Measurements from ENCODE around the gene GABBR1.
A peak's percentile ranks its signal among the peaks of the same experiment; 100 is the strongest.

DNA sequence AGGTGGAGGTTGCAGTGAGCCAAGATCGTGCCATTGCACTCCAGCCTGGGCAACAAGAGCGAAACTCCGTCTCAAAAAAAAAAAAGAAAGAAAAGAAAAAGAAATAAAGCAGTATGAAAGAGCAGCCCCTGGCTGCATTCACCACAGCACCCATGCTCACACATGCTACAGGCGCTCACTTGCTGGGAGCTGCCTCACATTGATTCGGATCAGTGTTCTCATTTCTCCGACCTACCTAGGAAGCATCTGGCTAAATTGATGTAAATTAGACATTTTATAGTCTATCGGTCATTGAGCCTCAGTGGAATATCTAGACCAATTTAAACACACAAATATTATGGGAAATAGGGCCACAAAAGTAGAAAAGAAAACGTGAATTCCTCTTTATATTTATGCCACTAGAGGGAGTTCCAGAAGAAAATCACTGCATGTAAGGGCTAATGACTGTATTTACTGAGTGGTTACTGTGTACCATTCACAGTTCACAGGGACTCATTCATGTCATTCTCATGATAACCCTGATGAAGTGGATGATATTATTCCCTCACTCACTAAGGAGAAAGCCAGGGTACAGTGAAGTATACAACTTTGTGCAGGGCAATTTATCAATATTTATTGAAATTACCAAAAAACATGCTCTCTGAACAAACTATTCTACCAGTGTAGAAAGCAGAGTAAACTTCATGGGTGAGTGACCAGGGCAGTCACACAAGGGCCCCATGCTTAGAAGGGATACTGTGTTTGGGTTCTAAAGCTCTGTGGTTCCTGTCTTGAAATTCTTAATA, 18.6 kb upstream of the GABBR1 start:
- no peak for TF ChIP-seq POLR2A (IDR thresholded peaks at IDR 0.05; ENCODE audit: low read depth)
- no peak for TF ChIP-seq POLR2AphosphoS5 (IDR thresholded peaks at IDR 0.05)
- TF ChIP-seq, protein P1, sequence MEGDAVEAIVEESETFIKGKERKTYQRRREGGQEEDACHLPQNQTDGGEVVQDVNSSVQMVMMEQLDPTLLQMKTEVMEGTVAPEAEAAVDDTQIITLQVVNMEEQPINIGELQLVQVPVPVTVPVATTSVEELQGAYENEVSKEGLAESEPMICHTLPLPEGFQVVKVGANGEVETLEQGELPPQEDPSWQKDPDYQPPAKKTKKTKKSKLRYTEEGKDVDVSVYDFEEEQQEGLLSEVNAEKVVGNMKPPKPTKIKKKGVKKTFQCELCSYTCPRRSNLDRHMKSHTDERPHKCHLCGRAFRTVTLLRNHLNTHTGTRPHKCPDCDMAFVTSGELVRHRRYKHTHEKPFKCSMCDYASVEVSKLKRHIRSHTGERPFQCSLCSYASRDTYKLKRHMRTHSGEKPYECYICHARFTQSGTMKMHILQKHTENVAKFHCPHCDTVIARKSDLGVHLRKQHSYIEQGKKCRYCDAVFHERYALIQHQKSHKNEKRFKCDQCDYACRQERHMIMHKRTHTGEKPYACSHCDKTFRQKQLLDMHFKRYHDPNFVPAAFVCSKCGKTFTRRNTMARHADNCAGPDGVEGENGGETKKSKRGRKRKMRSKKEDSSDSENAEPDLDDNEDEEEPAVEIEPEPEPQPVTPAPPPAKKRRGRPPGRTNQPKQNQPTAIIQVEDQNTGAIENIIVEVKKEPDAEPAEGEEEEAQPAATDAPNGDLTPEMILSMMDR (IDR thresholded peaks at IDR 0.05) = peak; percentile 50 to 69 (median 58)
- no peak for TF ChIP-seq EP300 (IDR thresholded peaks at IDR 0.05)

Data from esophagus muscularis mucosa (tissue), 4 donors.